Caco-2 (cell line): ENCODE measurements around the gene ATP8B3. TPM values are rescaled to one million over a fixed set of nuclear protein-coding genes. Genes with fewer than 3 reads are reported as not detected.

Experiments
- BruUV-seq: library from RNA; stranded (reverse); fragments of 400-500 nt; replicated peaks from 2 replicates; lab custom pipeline; 2021; lab: Mats Ljungman, UMichigan
- CTCF ChIA-PET: fragments of 300-600 bp; sonication (Branson Sonifier 250); formaldehyde crosslinking; loops from one replicate; lab custom pipeline; 2022; ENCODE audit warnings: antibody characterized with exemption; lab: Charles Lee
- POLR2A ChIA-PET: fragments of 300-600 bp; sonication (Branson Sonifier 250); formaldehyde crosslinking; loops from one replicate; lab custom pipeline; 2022; ENCODE audit warnings: antibody characterized with exemption; lab: Charles Lee
- DNase-seq, 2 experiments: peaks; one replicate each; pipeline versions ENCODE4 v3.0.0 to v3.0.0-alpha.2; 2020 to 2022
- H3K27me3 ChIP-seq: replicated peaks from 2 replicates; pipeline ENCODE4 v1.6.0; 2011; ENCODE audit warnings: low read length; ENCODE audit not compliant: control insufficient read depth, insufficient read depth
- H3K36me3 ChIP-seq: 2 replicates; pipeline ENCODE4 v1.5.1; 2011; ENCODE audit warnings: low read length; ENCODE audit not compliant: control insufficient read depth, insufficient read depth
- H3K4me1 ChIP-seq: fragments of 250-450 bp; sonication (Bioruptor Pico); 2 replicates; pipeline ENCODE4 v1.5.1; 2020; ENCODE audit warnings: mild to moderate bottlenecking
- H3K4me3 ChIP-seq: 2 replicates; pipeline ENCODE4 v1.5.1; 2011; ENCODE audit warnings: low read depth, mild to moderate bottlenecking, control low read depth, low read length
- H3K9me3 ChIP-seq: fragments of 250-450 bp; sonication (Bioruptor Pico); 2 replicates; pipeline ENCODE4 v1.5.1; 2020; ENCODE audit warnings: mild to moderate bottlenecking, moderate library complexity
- H3K27ac Mint-ChIP-seq: one replicate; pipeline ENCODE4 v1.8.0; 2022; ENCODE audit warnings: mixed read lengths; ENCODE audit not compliant: unreplicated experiment
- H3K27me3 Mint-ChIP-seq: one replicate; pipeline ENCODE4 v1.8.0; 2022; ENCODE audit warnings: mixed read lengths; ENCODE audit not compliant: insufficient read depth, unreplicated experiment
- H3K36me3 Mint-ChIP-seq: one replicate; pipeline ENCODE4 v1.8.0; 2022; ENCODE audit warnings: mild to moderate bottlenecking, mixed read lengths; ENCODE audit not compliant: insufficient read depth, unreplicated experiment
- H3K4me1 Mint-ChIP-seq: one replicate; pipeline ENCODE4 v1.8.0; 2022; ENCODE audit warnings: low read depth, mixed read lengths; ENCODE audit not compliant: unreplicated experiment
- H3K4me3 Mint-ChIP-seq: one replicate; pipeline ENCODE4 v1.8.0; 2022; ENCODE audit warnings: mild to moderate bottlenecking, moderate library complexity, mixed read lengths; ENCODE audit not compliant: unreplicated experiment
- H3K9me3 Mint-ChIP-seq: one replicate; pipeline ENCODE4 v1.8.0; 2022; ENCODE audit warnings: mixed read lengths; ENCODE audit not compliant: unreplicated experiment
- intact Hi-C: fragments of 100-400 bp; cut with micrococcal nuclease; formaldehyde crosslinking; loops from one replicate; pipeline ENCODE4 v1.10.0; 2022; ENCODE audit not compliant: unreplicated experiment
- total RNA-seq: library from RNA; stranded (reverse); gene quantifications from 2 replicates; pipeline ENCODE4 v1.2.3, GENCODE V29; 2022
- TF ChIP-seq, protein P1 (sequence below), 2 experiments: fragments of 200-600 bp in 1 of 2; IDR thresholded peaks; 1 replicate in 1 of 2; 2 replicates in 1 of 2; pipeline versions ENCODE4 v1.5.1 to v1.8.0; 2011 to 2022; ENCODE audit warnings: antibody characterized with exemption in 1 of 2, control low read depth in 1 of 2, inconsistent platforms in 1 of 2, low read depth in 1 of 2, low read length in 1 of 2, mild to moderate bottlenecking in 1 of 2, moderate library complexity in 1 of 2; ENCODE audit not compliant: insufficient read depth in 1 of 2, severe bottlenecking in 1 of 2, unreplicated experiment in 1 of 2

Gene ATP8B3
- total RNA-seq, 1 experiment from 2014 or later: 0.45 TPM

GRCh38 chr19:1860821-1861598 lies 48.9 kb upstream of the ATP8B3 start:
- TF ChIP-seq, protein P1, sequence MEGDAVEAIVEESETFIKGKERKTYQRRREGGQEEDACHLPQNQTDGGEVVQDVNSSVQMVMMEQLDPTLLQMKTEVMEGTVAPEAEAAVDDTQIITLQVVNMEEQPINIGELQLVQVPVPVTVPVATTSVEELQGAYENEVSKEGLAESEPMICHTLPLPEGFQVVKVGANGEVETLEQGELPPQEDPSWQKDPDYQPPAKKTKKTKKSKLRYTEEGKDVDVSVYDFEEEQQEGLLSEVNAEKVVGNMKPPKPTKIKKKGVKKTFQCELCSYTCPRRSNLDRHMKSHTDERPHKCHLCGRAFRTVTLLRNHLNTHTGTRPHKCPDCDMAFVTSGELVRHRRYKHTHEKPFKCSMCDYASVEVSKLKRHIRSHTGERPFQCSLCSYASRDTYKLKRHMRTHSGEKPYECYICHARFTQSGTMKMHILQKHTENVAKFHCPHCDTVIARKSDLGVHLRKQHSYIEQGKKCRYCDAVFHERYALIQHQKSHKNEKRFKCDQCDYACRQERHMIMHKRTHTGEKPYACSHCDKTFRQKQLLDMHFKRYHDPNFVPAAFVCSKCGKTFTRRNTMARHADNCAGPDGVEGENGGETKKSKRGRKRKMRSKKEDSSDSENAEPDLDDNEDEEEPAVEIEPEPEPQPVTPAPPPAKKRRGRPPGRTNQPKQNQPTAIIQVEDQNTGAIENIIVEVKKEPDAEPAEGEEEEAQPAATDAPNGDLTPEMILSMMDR (IDR thresholded peaks at IDR 0.05; ENCODE audit: insufficient read depth in 1 of 2, low read depth in 1 of 2, low read length in 1 of 2, severe bottlenecking in 1 of 2, unreplicated experiment in 1 of 2): no peak
- Histone ChIP-seq H3K9me3 (no peaks in the 10 kb centered on the region), H3K4me1 (peaks cover 45% of the 10 kb centered on the region), H3K36me3 (no peaks in the 10 kb centered on the region), H3K4me3 (peak overlapping the region; percentile 89), H3K27me3 (no peaks in the 10 kb centered on the region)
- Mint-ChIP-seq H3K36me3 (peaks cover 14% of the 10 kb centered on the region), H3K27me3 (no peaks in the 10 kb centered on the region), H3K4me1 (peaks cover 5% of the 10 kb centered on the region), H3K27ac (peak overlapping the region; percentile 35), H3K9me3 (no peaks in the 10 kb centered on the region), H3K4me3 (peak overlapping the region; percentile 73)
- intact Hi-C loops: no loop called here
- CTCF ChIA-PET: no interaction called here
- no peak for DNase-seq
- BruUV-seq: no TSS peak
- POLR2A ChIA-PET: no interaction called here

- Histone ChIP-seq H3K27me3 (no peaks in the 10 kb centered on the region), H3K9me3 (no peaks in the 10 kb centered on the region), H3K4me3 (peak overlapping the region; percentile 11), H3K36me3 (no peaks in the 10 kb centered on the region), H3K4me1 (peaks cover 43% of the 10 kb centered on the region)
- BruUV-seq: no TSS peak
- ChIA-PET CTCF (interaction anchor here (0.6 to 0.9 kb wide), 2 partner anchors 11 to 14 kb away, joined by 3 to 9 read pairs; no protein-coding TSS in a partner anchor), POLR2A (interaction anchor here (0.5 kb wide), 1 partner anchor 681 kb away, joined by 3 read pairs; no protein-coding TSS in a partner anchor)
- TF ChIP-seq, protein P1 (IDR thresholded peaks at IDR 0.05; ENCODE audit: insufficient read depth in 1 of 2, low read depth in 1 of 2, low read length in 1 of 2, severe bottlenecking in 1 of 2, unreplicated experiment in 1 of 2): no peak
- H3K9me3 Mint-ChIP-seq: no peaks in the 10 kb centered on the region
- H3K27me3 Mint-ChIP-seq: no peaks in the 10 kb centered on the region
- peaks cover 5% of the 10 kb centered on the region for H3K4me1 Mint-ChIP-seq
- no peak overlapping the region for H3K4me3 Mint-ChIP-seq
- H3K27ac Mint-ChIP-seq: peak overlapping the region; percentile 76
- peaks cover 14% of the 10 kb centered on the region for H3K36me3 Mint-ChIP-seq
- peak; percentile 87 to 88 for DNase-seq
- intact Hi-C loops: no loop called here
Observed at GRCh38 chr19:1860042-1860775, 48.1 kb upstream of the ATP8B3 start.

DNA sequence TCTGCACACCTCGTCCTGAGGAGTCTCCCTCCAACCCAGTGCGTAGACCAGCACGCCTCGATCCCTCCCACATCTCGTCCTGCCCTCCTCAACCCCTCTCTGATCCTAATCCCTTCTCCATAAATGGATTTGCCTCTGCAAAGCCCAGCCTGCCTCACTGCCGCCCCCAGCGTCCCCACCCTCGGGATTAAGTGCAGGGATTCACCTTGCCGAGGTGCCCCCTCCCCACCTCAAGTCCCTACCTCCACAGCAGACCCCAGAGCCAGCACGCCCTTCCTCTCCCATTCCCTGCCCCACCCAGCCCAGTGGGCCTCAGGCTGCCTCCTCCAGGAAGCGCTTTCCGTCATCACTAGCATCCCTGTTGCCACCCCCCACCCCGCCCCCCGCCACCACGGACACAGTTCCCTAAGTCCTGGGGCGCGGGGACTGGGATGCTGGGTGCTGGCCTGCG lies 47.3 kb upstream of the ATP8B3 start:
- intact Hi-C loops: no loop called here
- Mint-ChIP-seq H3K36me3 (peaks cover 14% of the 10 kb centered on the region), H3K4me3 (no peak overlapping the region), H3K27ac (peak overlapping the region; percentile 76), H3K9me3 (no peaks in the 10 kb centered on the region), H3K27me3 (no peaks in the 10 kb centered on the region), H3K4me1 (peaks cover 5% of the 10 kb centered on the region)
- Histone ChIP-seq H3K36me3 (no peaks in the 10 kb centered on the region), H3K4me3 (no peak overlapping the region), H3K27me3 (no peaks in the 10 kb centered on the region), H3K4me1 (peaks cover 39% of the 10 kb centered on the region), H3K9me3 (no peaks in the 10 kb centered on the region)
- TF ChIP-seq, protein P1 (IDR thresholded peaks at IDR 0.05; ENCODE audit: insufficient read depth in 1 of 2, low read depth in 1 of 2, low read length in 1 of 2, severe bottlenecking in 1 of 2, unreplicated experiment in 1 of 2): no peak
- BruUV-seq: no TSS peak
- ChIA-PET POLR2A (no interaction called here), CTCF (interaction anchor here (0.9 kb wide), 1 partner anchor 10 kb away, joined by 9 read pairs; no protein-coding TSS in a partner anchor)
- no peak for DNase-seq
